Activated CD4-positive, alpha-beta memory T cell treated with anti-CD3 and anti-CD28 coated beads, Interleukin-2, amount 10 ng/mL, durations not matched to agents 7 days and 5 days (primary cell): ENCODE results near the gene PCMTD2. TPM values are rescaled to one million over a fixed set of nuclear protein-coding genes. Genes with fewer than 3 reads are reported as not detected.

ENCODE experiments used
- CTCF ChIA-PET: fragments of 350-600 bp; sonication (Branson Sonifier 250); formaldehyde crosslinking; loops from one replicate; lab custom pipeline; 2021; ENCODE audit warnings: antibody characterized with exemption, inconsistent platforms; lab: Charles Lee
- POLR2A ChIA-PET: fragments of 350-600 bp; sonication (Branson Sonifier 250); formaldehyde crosslinking; loops from one replicate; lab custom pipeline; 2021; ENCODE audit warnings: antibody characterized with exemption; lab: Charles Lee
- DNase-seq: peaks from one replicate; pipeline ENCODE4 v3.0.0-alpha.2; 2020
- H3K27ac Mint-ChIP-seq: one replicate; pipeline ENCODE4 v1.8.0; 2021; ENCODE audit warnings: mild to moderate bottlenecking, mixed read lengths
- H3K27me3 Mint-ChIP-seq: one replicate; pipeline ENCODE4 v1.8.0; 2021; ENCODE audit warnings: mixed read lengths
- H3K36me3 Mint-ChIP-seq: one replicate; pipeline ENCODE4 v1.8.0; 2021; ENCODE audit warnings: low read depth, mixed read lengths
- H3K4me1 Mint-ChIP-seq: one replicate; pipeline ENCODE4 v1.8.0; 2021; ENCODE audit warnings: mixed read lengths
- H3K4me3 Mint-ChIP-seq: one replicate; pipeline ENCODE4 v1.8.0; 2021; ENCODE audit warnings: mild to moderate bottlenecking, mixed read lengths
- H3K9me3 Mint-ChIP-seq: one replicate; pipeline ENCODE4 v1.8.0; 2021; ENCODE audit warnings: mixed read lengths
- total RNA-seq, 2 experiments: library from RNA; stranded (reverse); gene quantifications; one replicate each; pipeline ENCODE4 v1.2.3, GENCODE V29; 2021

Gene PCMTD2
- total RNA-seq, 2 experiments from 2014 or later: 42.8 to 50.7 TPM

GRCh38 chr20:64247307-64247618 is 8.3 kb upstream of the PCMTD2 start:
- H3K4me3 Mint-ChIP-seq: no peak overlapping the region
- POLR2A ChIA-PET: interaction anchor here (1.5 kb wide), 1 partner anchor 8 kb away, joined by 3 read pairs; no protein-coding TSS in a partner anchor
- H3K27me3 Mint-ChIP-seq: peaks cover 21% of the 10 kb centered on the region
- no peak overlapping the region for H3K27ac Mint-ChIP-seq
- no peaks in the 10 kb centered on the region for H3K9me3 Mint-ChIP-seq
- no peaks in the 10 kb centered on the region for H3K4me1 Mint-ChIP-seq
- no peaks in the 10 kb centered on the region for H3K36me3 Mint-ChIP-seq
- no peak for DNase-seq
- CTCF ChIA-PET: no interaction called here

- CTCF ChIA-PET: interaction anchor here (1.2 kb wide), 1 partner anchor 38 kb away, joined by 3 read pairs; no protein-coding TSS in a partner anchor
- Mint-ChIP-seq H3K36me3 (no peaks in the 10 kb centered on the region), H3K27ac (no peak overlapping the region), H3K9me3 (no peaks in the 10 kb centered on the region), H3K4me1 (no peaks in the 10 kb centered on the region), H3K4me3 (no peak overlapping the region), H3K27me3 (peaks cover 16% of the 10 kb centered on the region)
- POLR2A ChIA-PET: interaction anchor here (1.5 kb wide), 1 partner anchor 7 kb away, joined by 3 read pairs; no protein-coding TSS in a partner anchor
- DNase-seq: no peak
Observed at GRCh38 chr20:64247970-64248841, 7.3 kb upstream of the PCMTD2 start.

GRCh38 chr20:64250027-64250426 is 5.5 kb upstream of the PCMTD2 start:
- POLR2A ChIA-PET: no interaction called here
- peaks cover 12% of the 10 kb centered on the region for H3K27me3 Mint-ChIP-seq
- no peak overlapping the region for H3K4me3 Mint-ChIP-seq
- no peak overlapping the region for H3K27ac Mint-ChIP-seq
- CTCF ChIA-PET: no interaction called here
- no peaks in the 10 kb centered on the region for H3K36me3 Mint-ChIP-seq
- H3K9me3 Mint-ChIP-seq: no peaks in the 10 kb centered on the region
- DNase-seq: no peak
- peaks cover 8% of the 10 kb centered on the region for H3K4me1 Mint-ChIP-seq

GRCh38 chr20:64253000-64253383 is 2.6 kb upstream of the PCMTD2 start:
- H3K27ac Mint-ChIP-seq: no peak overlapping the region
- ChIA-PET CTCF (no interaction called here), POLR2A (no interaction called here)
- H3K4me3 Mint-ChIP-seq: no peak overlapping the region
- no peaks in the 10 kb centered on the region for H3K9me3 Mint-ChIP-seq
- no peak for DNase-seq
- H3K36me3 Mint-ChIP-seq: peaks cover 4% of the 10 kb centered on the region
- peaks cover 30% of the 10 kb centered on the region for H3K4me1 Mint-ChIP-seq
- peaks cover 12% of the 10 kb centered on the region for H3K27me3 Mint-ChIP-seq

- no peak overlapping the region for H3K27ac Mint-ChIP-seq
- H3K36me3 Mint-ChIP-seq: peaks cover 4% of the 10 kb centered on the region
- no peak for DNase-seq
- no peak overlapping the region for H3K4me3 Mint-ChIP-seq
- peaks cover 12% of the 10 kb centered on the region for H3K27me3 Mint-ChIP-seq
- H3K9me3 Mint-ChIP-seq: no peaks in the 10 kb centered on the region
- CTCF ChIA-PET: interaction anchor here (5.4 kb wide), 1 partner anchor 31 kb away, joined by 45 read pairs; no protein-coding TSS in a partner anchor
- POLR2A ChIA-PET: no interaction called here
- peaks cover 35% of the 10 kb centered on the region for H3K4me1 Mint-ChIP-seq
Observed at GRCh38 chr20:64253443-64253842, 2.1 kb upstream of the PCMTD2 start.

GRCh38 chr20:64254156-64254555 is 1.4 kb upstream of the PCMTD2 start:
- Mint-ChIP-seq H3K36me3 (peaks cover 4% of the 10 kb centered on the region), H3K27me3 (peaks cover 12% of the 10 kb centered on the region), H3K27ac (no peak overlapping the region), H3K4me3 (peak overlapping the region; percentile 59), H3K9me3 (no peaks in the 10 kb centered on the region), H3K4me1 (peaks cover 41% of the 10 kb centered on the region)
- ChIA-PET POLR2A (interaction anchor here (1.4 kb wide), 1 partner anchor 9 kb away, joined by 3 read pairs; no protein-coding TSS in a partner anchor), CTCF (interaction anchor here (5.4 kb wide), 1 partner anchor 30 kb away, joined by 45 read pairs; no protein-coding TSS in a partner anchor)
- DNase-seq: no peak

- H3K4me3 Mint-ChIP-seq: peak overlapping the region; percentile 59
- CTCF ChIA-PET: interaction anchor here (1.3 to 5.4 kb wide), 2 partner anchors 29 to 171 kb away, joined by 3 to 45 read pairs; no protein-coding TSS in a partner anchor
- POLR2A ChIA-PET: interaction anchor here (0.6 to 1.9 kb wide), 6 partner anchors 8 to 31 kb away, joined by 3 to 7 read pairs (median 3); no protein-coding TSS in a partner anchor
Observed at GRCh38 chr20:64254571-64255360, 782 bp upstream of the PCMTD2 start.

GRCh38 chr20:64256282-64256935 is 861 bp downstream of the PCMTD2 start:
- H3K4me1 Mint-ChIP-seq: peaks cover 50% of the 10 kb centered on the region
- POLR2A ChIA-PET: interaction anchor here (0.9 to 1.9 kb wide), 5 partner anchors 12 to 29 kb away, joined by 3 to 7 read pairs (median 5); no protein-coding TSS in a partner anchor
- H3K27me3 Mint-ChIP-seq: no peaks in the 10 kb centered on the region
- H3K36me3 Mint-ChIP-seq: peaks cover 7% of the 10 kb centered on the region
- peak overlapping the region; percentile 89 for H3K4me3 Mint-ChIP-seq
- peak overlapping the region; percentile 88 for H3K27ac Mint-ChIP-seq
- H3K9me3 Mint-ChIP-seq: no peaks in the 10 kb centered on the region
- DNase-seq: no peak
- CTCF ChIA-PET: interaction anchor here (1.5 to 5.4 kb wide), 3 partner anchors 16 to 28 kb away, joined by 3 to 45 read pairs (median 4); no protein-coding TSS in a partner anchor

More at GRCh38 chr20:64254571-64255360, 782 bp upstream of the PCMTD2 start:
- DNase-seq: no peak
- Mint-ChIP-seq H3K27me3 (peaks cover 10% of the 10 kb centered on the region), H3K27ac (peak overlapping the region; percentile 50), H3K9me3 (no peaks in the 10 kb centered on the region), H3K36me3 (peaks cover 4% of the 10 kb centered on the region), H3K4me1 (peaks cover 41% of the 10 kb centered on the region)

- Mint-ChIP-seq H3K4me3 (peak overlapping the region; percentile 89), H3K36me3 (peaks cover 7% of the 10 kb centered on the region), H3K9me3 (no peaks in the 10 kb centered on the region), H3K4me1 (peaks cover 51% of the 10 kb centered on the region), H3K27me3 (no peaks in the 10 kb centered on the region), H3K27ac (peak overlapping the region; percentile 40)
- no peak for DNase-seq
- ChIA-PET POLR2A (interaction anchor here (1.2 kb wide), 1 partner anchor 29 kb away, joined by 3 read pairs; no protein-coding TSS in a partner anchor), CTCF (interaction anchor here (0.8 to 5.4 kb wide), 3 partner anchors 16 to 174 kb away, joined by 3 to 45 read pairs (median 3); no protein-coding TSS in a partner anchor)
Observed at GRCh38 chr20:64257107-64257757, 1.7 kb downstream of the PCMTD2 start.

- ChIA-PET POLR2A (interaction anchor here (1.2 kb wide), 1 partner anchor 28 kb away, joined by 3 read pairs; no protein-coding TSS in a partner anchor), CTCF (interaction anchor here (0.8 to 5.4 kb wide), 2 partner anchors 26 to 175 kb away, joined by 3 to 45 read pairs; no protein-coding TSS in a partner anchor)
- H3K4me3 Mint-ChIP-seq: no peak overlapping the region
- H3K9me3 Mint-ChIP-seq: no peaks in the 10 kb centered on the region
- no peak overlapping the region for H3K27ac Mint-ChIP-seq
- no peaks in the 10 kb centered on the region for H3K27me3 Mint-ChIP-seq
- H3K4me1 Mint-ChIP-seq: peaks cover 51% of the 10 kb centered on the region
- H3K36me3 Mint-ChIP-seq: peaks cover 11% of the 10 kb centered on the region
- DNase-seq: no peak
Observed at GRCh38 chr20:64258071-64258823, 2.7 kb downstream of the PCMTD2 start.

GRCh38 chr20:64260239-64260638 is 4.7 kb downstream of the PCMTD2 start:
- ChIA-PET POLR2A (no interaction called here), CTCF (no interaction called here)
- H3K4me3 Mint-ChIP-seq: no peak overlapping the region
- no peaks in the 10 kb centered on the region for H3K9me3 Mint-ChIP-seq
- no peak for DNase-seq
- H3K4me1 Mint-ChIP-seq: peaks cover 43% of the 10 kb centered on the region
- no peak overlapping the region for H3K27ac Mint-ChIP-seq
- H3K27me3 Mint-ChIP-seq: no peaks in the 10 kb centered on the region
- peaks cover 17% of the 10 kb centered on the region for H3K36me3 Mint-ChIP-seq
